ENCODE results near the gene PDE4D. TPM values are rescaled to one million over a fixed set of nuclear protein-coding genes. Genes with fewer than 3 reads are reported as not detected.

The PDE4D gene
- total RNA-seq, 1 donor from 2014 or later = 55.9 TPM

GRCh38 chr5:59260973-59261372 is 632.6 kb downstream of the PDE4D start:
- intact Hi-C loops (cut with DNase I) = no loop called here
- ATAC-seq = no peak
- no peak for DNase-seq (ENCODE audit: low spot score)

GRCh38 chr5:59260200-59260599 is 633.3 kb downstream of the PDE4D start:
- DNase-seq (ENCODE audit: low spot score) (no peak), ATAC-seq (no peak)
- intact Hi-C loops (cut with DNase I) = no loop called here

DNA sequence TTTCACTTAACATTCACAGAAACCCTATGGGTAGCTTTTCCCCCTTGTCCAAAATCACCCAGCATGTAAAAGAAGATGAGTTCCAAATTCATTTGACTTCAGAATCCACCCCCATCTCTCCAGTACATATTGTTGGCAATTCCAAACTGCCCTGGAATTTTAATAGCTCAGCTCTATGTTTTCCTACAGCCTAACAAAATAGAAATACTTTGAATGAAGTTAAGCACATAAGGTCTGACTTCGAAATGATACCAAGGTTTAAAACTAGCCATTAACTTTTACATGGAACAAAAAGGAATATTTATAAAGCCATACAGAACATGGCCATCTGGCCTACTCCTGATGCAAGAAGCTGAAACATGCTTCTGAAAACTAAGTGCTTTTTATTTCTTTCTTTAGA is 634.3 kb downstream of the PDE4D start:
- no peak for ATAC-seq
- DNase-seq (ENCODE audit: low spot score) = no peak
- intact Hi-C loops (cut with DNase I) = no loop called here

DNA sequence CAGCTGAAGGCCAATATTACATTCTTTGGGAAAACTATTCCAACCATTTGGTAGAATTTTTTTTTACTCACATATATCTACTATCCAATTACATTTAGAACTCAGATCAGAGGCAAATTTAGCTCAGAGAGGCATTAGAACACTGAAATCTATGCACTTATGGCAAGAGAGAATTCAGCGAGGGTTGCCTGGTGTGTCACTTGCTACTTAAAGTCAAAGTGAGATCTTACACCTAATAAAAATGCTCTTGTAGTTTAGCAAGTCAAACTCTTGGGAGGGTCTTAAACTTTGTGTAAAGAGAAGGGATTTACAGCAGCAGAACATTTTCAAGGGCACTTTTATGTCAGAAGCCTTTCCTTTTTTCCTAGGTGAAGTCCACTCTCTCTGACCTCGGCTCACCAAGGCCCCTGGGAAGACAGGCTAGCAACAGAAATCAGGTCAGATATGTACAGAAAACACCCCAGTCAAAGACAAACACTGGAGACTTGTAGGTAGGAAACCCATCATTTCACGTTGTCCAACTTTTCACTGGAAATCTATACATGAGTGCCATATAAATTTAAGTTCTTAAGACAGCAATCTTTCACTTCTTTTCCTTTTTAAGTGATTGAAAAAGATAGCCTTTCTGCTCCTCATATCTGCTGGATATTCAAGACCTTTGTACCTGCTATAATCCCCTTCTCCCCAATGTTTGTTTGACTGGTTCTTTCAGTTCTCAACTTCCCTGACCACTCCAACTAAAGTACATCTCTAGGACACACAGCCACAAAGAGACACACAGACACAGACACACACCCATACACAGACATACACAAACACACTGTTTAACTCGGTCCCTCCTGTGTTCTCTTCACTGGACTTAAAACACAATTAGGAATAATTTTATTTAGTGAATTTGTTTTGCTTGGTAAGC is 635.8 kb downstream of the PDE4D start:
- intact Hi-C loops (cut with DNase I) = no loop called here
- DNase-seq (ENCODE audit: low spot score) (no peak), ATAC-seq (no peak)

DNA sequence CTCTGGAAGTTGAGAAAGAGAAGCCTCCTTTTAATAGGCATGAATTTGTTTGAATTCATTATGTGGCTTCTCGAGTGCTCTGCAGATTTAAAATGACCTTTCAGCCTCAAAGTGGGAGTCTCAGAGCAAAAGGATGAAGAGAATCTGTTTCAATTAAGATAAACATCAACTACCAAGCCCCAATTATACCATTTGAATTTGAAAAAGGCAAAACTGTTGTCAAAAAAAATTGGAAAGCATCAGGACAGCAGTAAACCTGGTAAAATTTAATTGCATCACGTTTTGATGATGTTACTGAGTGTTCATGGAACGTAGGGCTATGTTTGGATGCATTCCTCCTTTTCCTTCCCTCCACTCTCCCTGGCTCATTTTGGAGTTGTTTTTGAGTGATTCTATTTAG is 637.2 kb downstream of the PDE4D start:
- intact Hi-C loops (cut with DNase I) = no loop called here
- DNase-seq (ENCODE audit: low spot score) = no peak
- ATAC-seq = no peak

GRCh38 chr5:59254055-59254687 is 639.4 kb downstream of the PDE4D start:
- intact Hi-C loops (cut with DNase I) = no loop called here
- no peak for ATAC-seq
- DNase-seq (ENCODE audit: low spot score) = no peak

GRCh38 chr5:59253625-59254024 is 639.9 kb downstream of the PDE4D start:
- DNase-seq (ENCODE audit: low spot score) (no peak), ATAC-seq (no peak)
- intact Hi-C loops (cut with DNase I) = no loop called here

DNA sequence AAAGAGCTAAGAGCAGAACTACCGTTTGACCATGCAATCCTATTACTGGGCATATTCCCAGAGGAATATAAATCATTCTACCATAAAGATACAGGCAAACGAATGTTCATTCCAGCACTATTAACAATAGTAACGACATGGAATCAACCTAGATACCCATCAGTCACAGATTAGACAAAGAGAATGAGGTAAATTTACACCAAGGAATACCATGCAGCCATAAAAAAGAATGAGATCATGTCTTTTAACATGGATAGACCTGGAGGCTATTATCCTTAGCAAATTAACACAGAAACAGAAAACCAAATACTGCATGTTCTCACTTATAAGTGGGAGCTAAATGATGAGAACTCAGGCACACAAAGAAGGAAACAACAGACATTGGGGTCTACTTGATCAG is 641.9 kb downstream of the PDE4D start:
- no peak for ATAC-seq
- intact Hi-C loops (cut with DNase I) = no loop called here
- no peak for DNase-seq (ENCODE audit: low spot score)

DNA sequence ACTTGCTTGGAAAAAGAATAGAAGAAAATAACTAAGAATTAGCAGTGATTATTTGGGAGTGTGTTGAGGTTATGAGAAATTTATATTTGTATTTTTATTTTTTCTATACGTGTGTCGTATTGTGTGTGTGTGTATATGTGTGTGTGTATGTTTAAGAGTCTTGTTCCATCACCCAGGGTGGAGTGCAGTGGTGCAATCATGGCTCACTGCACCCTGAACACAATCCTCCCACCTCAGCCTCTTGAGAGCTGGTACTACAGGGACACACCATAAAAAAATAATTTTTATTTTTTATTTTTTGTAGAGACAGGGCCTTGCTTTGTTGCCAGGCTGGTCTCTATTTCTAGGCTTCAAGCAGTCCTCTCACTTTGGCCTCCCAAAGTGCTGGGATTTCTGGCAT is 643.8 kb downstream of the PDE4D start:
- ATAC-seq = no peak
- DNase-seq (ENCODE audit: low spot score) = no peak
- intact Hi-C loops (cut with DNase I) = no loop called here

- DNase-seq (ENCODE audit: low spot score) (no peak), ATAC-seq (no peak)
- intact Hi-C loops (cut with DNase I) = no loop called here
Measured at GRCh38 chr5:59249160-59249559, 644.4 kb downstream of the PDE4D start.

GRCh38 chr5:59246882-59247281 is 646.6 kb downstream of the PDE4D start:
- intact Hi-C loops (cut with DNase I) = no loop called here
- no peak for ATAC-seq
- no peak for DNase-seq (ENCODE audit: low spot score)

DNA sequence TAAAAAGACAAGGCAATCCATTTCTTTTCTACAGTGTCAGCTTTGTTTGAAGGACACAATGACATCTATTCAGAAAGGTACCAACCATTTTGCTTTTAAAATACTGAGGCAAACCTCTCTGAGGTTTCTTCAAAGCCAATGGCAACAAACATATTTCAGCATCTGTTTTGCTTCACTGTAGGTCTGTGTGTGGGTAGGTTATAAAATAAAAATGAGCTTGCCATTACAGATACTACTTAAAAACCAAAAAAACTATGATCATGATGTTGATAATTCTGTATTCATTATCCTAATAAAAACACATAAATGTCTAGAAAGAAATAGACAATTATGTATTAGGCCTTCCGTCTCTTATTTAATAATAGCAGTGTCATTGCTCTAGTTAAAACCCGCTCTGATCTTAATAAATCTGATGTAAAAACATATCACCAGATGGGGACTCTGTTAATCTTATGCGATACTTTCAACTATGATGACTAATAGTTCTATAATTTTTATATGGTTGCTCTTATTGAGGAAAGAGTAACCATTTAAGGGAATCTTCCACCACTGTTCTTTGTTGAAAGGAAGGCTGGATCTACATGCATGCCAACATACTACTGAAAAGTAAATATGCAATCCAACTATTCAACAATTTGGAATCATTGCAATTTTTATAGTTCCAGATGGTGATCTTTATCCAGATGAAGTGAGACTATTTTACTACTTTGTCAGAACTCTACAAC is 647.2 kb downstream of the PDE4D start:
- intact Hi-C loops (cut with DNase I) = no loop called here
- DNase-seq (ENCODE audit: low spot score) (no peak), ATAC-seq (no peak)

GRCh38 chr5:59245198-59245597 is 648.3 kb downstream of the PDE4D start:
- no peak for DNase-seq (ENCODE audit: low spot score)

DNA sequence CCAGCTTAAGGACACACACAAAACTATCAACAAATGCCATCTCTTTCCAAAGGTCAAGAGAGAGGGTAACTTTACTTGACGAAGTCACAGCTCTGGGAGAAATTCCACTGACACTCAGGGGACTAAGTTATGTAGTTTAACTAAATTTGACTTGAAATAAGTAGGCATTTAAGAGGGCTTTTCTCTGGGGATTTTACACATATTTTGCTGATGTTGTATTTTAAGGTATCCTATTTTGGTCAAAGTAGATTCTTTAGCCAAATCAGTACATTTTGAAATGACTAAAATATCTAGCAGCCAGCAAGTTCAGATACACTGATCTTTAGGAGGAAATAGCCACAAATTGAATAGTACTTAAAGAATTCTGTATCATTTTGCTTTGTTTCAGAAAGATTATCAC is 652.0 kb downstream of the PDE4D start:
- intact Hi-C loops (cut with DNase I) = no loop called here
- no peak for DNase-seq (ENCODE audit: low spot score)
- no peak for ATAC-seq

More at GRCh38 chr5:59245198-59245597, 648.3 kb downstream of the PDE4D start:
- ATAC-seq = no peak
- intact Hi-C loops (cut with DNase I) = no loop called here

DNA sequence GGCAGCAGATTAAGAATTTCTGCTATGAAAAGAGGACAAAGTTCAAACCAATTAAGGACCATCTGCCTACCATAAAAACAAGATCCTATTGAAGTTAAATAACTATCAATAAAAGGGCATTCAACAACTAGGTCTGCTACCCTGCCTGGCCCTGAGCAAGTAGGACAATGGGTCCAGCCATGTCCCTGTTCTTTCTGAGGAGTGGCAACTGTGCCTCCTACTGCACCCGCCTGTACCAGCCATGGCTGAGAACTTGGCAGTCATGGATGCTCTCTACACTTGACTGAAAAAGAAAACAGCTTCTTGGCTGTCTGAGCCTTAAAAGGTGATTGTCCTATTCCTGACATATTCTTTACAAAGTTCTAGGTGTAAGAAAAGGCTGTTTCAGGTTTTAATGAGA is 652.4 kb downstream of the PDE4D start:
- intact Hi-C loops (cut with DNase I) = no loop called here
- ATAC-seq = no peak
- no peak for DNase-seq (ENCODE audit: low spot score)

GRCh38 chr5:59238126-59238902 is 655.2 kb downstream of the PDE4D start:
- DNase-seq (ENCODE audit: low spot score) = no peak
- no peak for ATAC-seq
- intact Hi-C loops (cut with DNase I) = no loop called here

DNA sequence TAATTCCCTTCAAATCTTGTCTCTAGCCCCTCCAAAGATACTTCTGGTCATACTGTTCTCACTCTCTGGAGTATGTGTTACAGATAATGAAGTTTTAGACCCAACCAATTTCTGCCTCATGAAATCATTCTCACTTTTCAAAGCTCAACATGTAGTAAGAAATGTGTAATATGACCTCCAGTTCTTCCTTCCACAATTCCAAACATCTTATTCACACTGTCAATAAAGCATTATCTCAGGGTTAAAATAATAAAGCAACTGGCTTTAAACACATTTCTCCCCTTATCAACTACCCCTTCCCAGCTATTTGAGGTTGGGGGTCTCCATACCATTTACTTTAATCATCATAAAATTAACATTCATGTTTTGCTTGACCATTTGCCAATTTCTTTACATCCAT is 656.5 kb downstream of the PDE4D start:
- intact Hi-C loops (cut with DNase I) = no loop called here
- no peak for ATAC-seq

DNA sequence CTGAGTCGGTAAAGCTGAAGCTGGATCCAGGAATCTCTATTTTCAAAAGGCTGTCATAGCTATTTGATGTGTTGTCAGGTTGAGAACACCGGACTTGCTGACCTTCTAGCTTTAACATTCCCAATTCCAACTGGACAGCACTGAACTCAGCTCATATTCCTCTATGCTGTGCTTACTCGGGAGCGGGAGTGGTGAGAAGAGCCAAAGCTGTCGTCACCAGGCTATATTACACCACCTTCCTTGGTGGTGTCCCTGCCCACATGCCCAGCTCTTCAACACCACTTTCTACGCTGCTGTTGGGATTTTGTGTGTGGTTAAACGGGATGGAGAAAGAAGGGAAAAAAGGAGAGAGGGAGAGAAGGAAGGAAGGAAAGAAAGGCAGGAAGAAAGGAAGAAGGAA is 657.1 kb downstream of the PDE4D start:
- intact Hi-C loops (cut with DNase I) = no loop called here
- DNase-seq (ENCODE audit: low spot score) (no peak), ATAC-seq (no peak)

More for the DNA sequence above, 656.5 kb downstream of the PDE4D start:
- no peak for DNase-seq (ENCODE audit: low spot score)

DNA sequence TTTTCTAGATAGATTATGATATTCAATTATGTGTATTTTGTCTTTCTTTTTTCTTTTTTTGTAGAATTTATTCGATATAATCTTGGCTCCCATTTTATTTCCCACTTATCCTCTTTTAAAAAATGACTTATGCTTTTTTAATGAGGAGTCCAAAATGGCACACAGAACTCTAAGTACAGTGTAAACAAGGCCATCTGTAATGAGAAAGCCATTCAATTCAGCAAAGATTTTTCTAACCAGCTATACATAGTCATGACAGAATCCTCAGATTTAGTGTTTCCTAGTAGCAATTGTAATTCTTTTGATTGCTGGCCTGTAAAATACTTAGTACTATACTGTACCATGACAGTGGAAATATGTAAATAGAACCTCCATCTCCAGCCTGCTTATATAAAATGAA is 659.3 kb downstream of the PDE4D start:
- intact Hi-C loops (cut with DNase I) = no loop called here
- no peak for DNase-seq (ENCODE audit: low spot score)
- ATAC-seq = no peak

Measured in sciatic nerve (tissue), 2 donors.